ENCODE results near the gene KIFC3.
"Not testable (repeated sequence)": the region's sequence is repeated elsewhere in the genome, so short reads cannot be mapped to it uniquely, and the experiment has no call there.

KIFC3 gene

GRCh38 chr16:57802341-57803133 is at the start of gene KIFC3:
Gene KIFC3 (minus strand): TSS chr16:57802491. CDS start chr16:57798243, 4,248 bp downstream.
- no peak for TF ChIP-seq CTCF (IDR thresholded peaks at IDR 0.05; ENCODE audit: low read depth, low read length)
- DNase-seq (ENCODE audit: low read depth, low spot score) = peak; percentile 73
- H3K4me3 ChIP-seq (ENCODE audit: low read depth, low read length) = peak within 1 kb of the TSS; percentile 83
- in situ Hi-C loops (cut with HindIII; ENCODE audit: low sequenced_read_pairs) = no loop called here

GRCh38 chr16:57848181-57848580 is 45.9 kb upstream of the KIFC3 start:
- in situ Hi-C loops (cut with HindIII; ENCODE audit: low sequenced_read_pairs) = no loop called here
- H3K4me3 ChIP-seq (ENCODE audit: low read depth, low read length) = no peak overlapping the region
- no peak for TF ChIP-seq CTCF (IDR thresholded peaks at IDR 0.05; ENCODE audit: low read depth, low read length)
- no peak for DNase-seq (ENCODE audit: low read depth, low spot score)

- DNase-seq (ENCODE audit: low read depth, low spot score); in situ Hi-C loops (cut with HindIII; ENCODE audit: low sequenced_read_pairs); H3K4me3 ChIP-seq (ENCODE audit: low read depth, low read length): not testable (repeated sequence)
Measured at GRCh38 chr16:57846931-57847330, 44.6 kb upstream of the KIFC3 start.

- in situ Hi-C loops (cut with HindIII; ENCODE audit: low sequenced_read_pairs) = no loop called here
- DNase-seq (ENCODE audit: low read depth, low spot score) = no peak
- TF ChIP-seq CTCF (IDR thresholded peaks at IDR 0.05; ENCODE audit: low read depth, low read length) = no peak
- no peak overlapping the region for H3K4me3 ChIP-seq (ENCODE audit: low read depth, low read length)
Measured at GRCh38 chr16:57846078-57846697, 43.9 kb upstream of the KIFC3 start.

GRCh38 chr16:57845115-57845514 is 42.8 kb upstream of the KIFC3 start:
- no peak for TF ChIP-seq CTCF (IDR thresholded peaks at IDR 0.05; ENCODE audit: low read depth, low read length)
- no peak for DNase-seq (ENCODE audit: low read depth, low spot score)
- in situ Hi-C loops (cut with HindIII; ENCODE audit: low sequenced_read_pairs) = no loop called here
- no peak overlapping the region for H3K4me3 ChIP-seq (ENCODE audit: low read depth, low read length)

- TF ChIP-seq CTCF (IDR thresholded peaks at IDR 0.05; ENCODE audit: low read depth, low read length) = no peak
- DNase-seq (ENCODE audit: low read depth, low spot score) = no peak
- H3K4me3 ChIP-seq (ENCODE audit: low read depth, low read length) = no peak overlapping the region
Measured at GRCh38 chr16:57844416-57845030, 42.2 kb upstream of the KIFC3 start.

GRCh38 chr16:57843400-57843799 is 41.1 kb upstream of the KIFC3 start:
- in situ Hi-C loops (cut with HindIII; ENCODE audit: low sequenced_read_pairs) = no loop called here
- H3K4me3 ChIP-seq (ENCODE audit: low read depth, low read length) = no peak overlapping the region
- DNase-seq (ENCODE audit: low read depth, low spot score) = no peak
- TF ChIP-seq CTCF (IDR thresholded peaks at IDR 0.05; ENCODE audit: low read depth, low read length) = no peak

More at GRCh38 chr16:57844416-57845030, 42.2 kb upstream of the KIFC3 start:
- in situ Hi-C loops (cut with HindIII; ENCODE audit: low sequenced_read_pairs) = no loop called here
